Neural cell (in vitro differentiated cells): ENCODE data around the gene FTCD. TPM values are rescaled to one million over a fixed set of nuclear protein-coding genes. Genes with fewer than 3 reads are reported as not detected.

ENCODE experiments used
- H2AFZ ChIP-seq: fragments of 200-600, 300-800 bp; sonication (generic), shearing (Covaris generic); 2 replicates; pipeline ENCODE4 v1.6.0; 2014; ENCODE audit warnings: low read depth, mild to moderate bottlenecking, antibody characterized with exemption, low read length, moderate library complexity
- H3F3A ChIP-seq: fragments of 200-600 bp; shearing (Covaris generic); 2 replicates; pipeline ENCODE4 v1.6.1; 2016; ENCODE audit warnings: mild to moderate bottlenecking, moderate library complexity, mixed read lengths, antibody characterized with exemption, low read length; ENCODE audit not compliant: insufficient read depth, poor library complexity, severe bottlenecking
- H3K27ac ChIP-seq: fragments of 200-600, 300-800 bp; sonication (generic), shearing (Covaris generic); 2 replicates; pipeline ENCODE4 v1.5.1; 2014; ENCODE audit warnings: mild to moderate bottlenecking, low read length, moderate library complexity
- H3K27me3 ChIP-seq: fragments of 300-800, 200-600 bp; sonication (generic), shearing (Covaris generic); 2 replicates; pipeline ENCODE4 v1.6.0; 2014; ENCODE audit warnings: mild to moderate bottlenecking, low read depth, low read length, moderate library complexity; ENCODE audit not compliant: insufficient read depth
- H3K36me3 ChIP-seq: fragments of 300-800, 200-600 bp; sonication (generic), shearing (Covaris generic); 2 replicates; pipeline ENCODE4 v1.5.1; 2014; ENCODE audit warnings: mild to moderate bottlenecking, antibody characterized with exemption, low read length, moderate library complexity; ENCODE audit not compliant: insufficient read depth
- H3K4me2 ChIP-seq: fragments of 300-800, 200-600 bp; sonication (generic), shearing (Covaris generic); 2 replicates; pipeline ENCODE4 v1.6.0; 2014; ENCODE audit warnings: mild to moderate bottlenecking, low read length
- H3K4me3 ChIP-seq: fragments of 300-800, 200-600 bp; sonication (generic), shearing (Covaris generic); 2 replicates; pipeline ENCODE4 v1.5.1; 2014; ENCODE audit warnings: mild to moderate bottlenecking, low read length, moderate library complexity
- H3K79me2 ChIP-seq: fragments of 200-600 bp; shearing (Covaris generic); replicated peaks from 2 replicates; pipeline ENCODE4 v1.6.0; 2014; ENCODE audit warnings: mild to moderate bottlenecking, low read length, moderate library complexity; ENCODE audit not compliant: insufficient read depth
- H3K9ac ChIP-seq: fragments of 300-800, 200-600 bp; sonication (generic), shearing (Covaris generic); 2 replicates; pipeline ENCODE4 v1.6.1; 2016; ENCODE audit warnings: mild to moderate bottlenecking, low read length, mixed read lengths
- H3K9me2 ChIP-seq: fragments of 200-600 bp; shearing (Covaris generic); 2 replicates; pipeline ENCODE4 v1.6.1; 2016; ENCODE audit warnings: mild to moderate bottlenecking, low read length, mixed read lengths; ENCODE audit not compliant: insufficient read depth
- H3K9me3 ChIP-seq: fragments of 200-600, 300-800 bp; sonication (generic), shearing (Covaris generic); 2 replicates; pipeline ENCODE4 v1.6.1; 2016; ENCODE audit warnings: mild to moderate bottlenecking, mixed run types, low read length, moderate library complexity, mixed read lengths
- H4K20me1 ChIP-seq: fragments of 200-600 bp; shearing (Covaris generic); 2 replicates; pipeline ENCODE4 v1.6.1; 2016; ENCODE audit warnings: mild to moderate bottlenecking, mixed run types; ENCODE audit not compliant: insufficient read depth
- EP300 ChIP-seq: fragments of 450-650 bp; conservative IDR thresholded peaks from 2 replicates; pipeline ENCODE4 v1.6.1; 2014; ENCODE audit warnings: antibody characterized with exemption, mild to moderate bottlenecking, moderate library complexity; ENCODE audit not compliant: poor library complexity, severe bottlenecking
- EZH2 ChIP-seq: fragments of 200-600, 300-800 bp; shearing (Covaris generic), sonication (generic); IDR thresholded peaks from 2 replicates; pipeline ENCODE4 v1.6.1; 2014; ENCODE audit warnings: antibody characterized with exemption, low read length, borderline replicate concordance, mild to moderate bottlenecking; ENCODE audit not compliant: insufficient read depth, poor library complexity, severe bottlenecking
- MXI1 ChIP-seq: fragments of 450-650 bp; conservative IDR thresholded peaks from 2 replicates; pipeline ENCODE4 v1.6.1; 2014; ENCODE audit warnings: antibody characterized with exemption, mild to moderate bottlenecking; ENCODE audit not compliant: poor library complexity, severe bottlenecking
- POLR2AphosphoS5 ChIP-seq: IDR thresholded peaks from 2 replicates; pipeline ENCODE4 v1.6.1; 2012
- RAD21 ChIP-seq: fragments of 450-650 bp; conservative IDR thresholded peaks from 2 replicates; pipeline ENCODE4 v1.6.1; 2014; ENCODE audit warnings: antibody characterized with exemption, mild to moderate bottlenecking, moderate library complexity
- SMC3 ChIP-seq: fragments of 450-650 bp; conservative IDR thresholded peaks from 2 replicates; pipeline ENCODE4 v1.6.1; 2014; ENCODE audit warnings: antibody characterized with exemption, mild to moderate bottlenecking, moderate library complexity; ENCODE audit not compliant: poor library complexity
- TAF1 ChIP-seq: IDR thresholded peaks from 2 replicates; pipeline ENCODE4 v1.6.1; 2012; ENCODE audit warnings: low read depth
- polyA plus RNA-seq: library from polyadenylated mRNA; depleted of rRNA; stranded (reverse); fragments of >200 nt; gene quantifications from 2 replicates; pipeline ENCODE4 v1.2.3, GENCODE V29; 2014
- TF ChIP-seq, protein P1 (sequence below): IDR thresholded peaks from 2 replicates; pipeline ENCODE4 v1.6.1; 2012; ENCODE audit warnings: borderline replicate concordance
- TF ChIP-seq, protein P2 (sequence below): fragments of 450-650 bp; IDR thresholded peaks from 2 replicates; pipeline ENCODE4 v1.5.1; 2014; ENCODE audit warnings: antibody characterized with exemption, mild to moderate bottlenecking, moderate library complexity; ENCODE audit not compliant: poor library complexity, severe bottlenecking

FTCD gene
- polyA plus RNA-seq, 1 donor from 2014 or later = 2.0 TPM

DNA sequence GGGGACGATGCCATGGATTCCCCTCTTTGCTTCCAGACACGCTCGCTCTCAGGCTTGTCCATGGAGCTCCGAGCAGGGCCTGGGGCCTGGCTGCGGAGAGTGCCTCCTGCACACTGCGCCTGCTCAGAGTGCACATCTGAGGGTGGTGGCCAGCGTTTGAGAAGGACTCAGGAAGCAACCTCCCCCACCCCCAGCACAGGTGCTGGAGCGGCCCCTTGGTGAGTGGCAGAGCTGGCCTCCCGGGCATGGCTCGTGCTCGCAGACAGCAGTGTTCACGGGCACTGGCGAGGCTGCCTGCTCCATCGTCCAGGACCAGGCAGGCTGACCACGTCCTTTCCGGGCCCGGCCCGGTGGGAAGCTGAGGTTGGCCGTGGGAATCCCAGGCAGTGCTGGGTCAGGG is 26.1 kb upstream of the FTCD start:
- no peaks in the 10 kb centered on the region for H3F3A ChIP-seq

DNA sequence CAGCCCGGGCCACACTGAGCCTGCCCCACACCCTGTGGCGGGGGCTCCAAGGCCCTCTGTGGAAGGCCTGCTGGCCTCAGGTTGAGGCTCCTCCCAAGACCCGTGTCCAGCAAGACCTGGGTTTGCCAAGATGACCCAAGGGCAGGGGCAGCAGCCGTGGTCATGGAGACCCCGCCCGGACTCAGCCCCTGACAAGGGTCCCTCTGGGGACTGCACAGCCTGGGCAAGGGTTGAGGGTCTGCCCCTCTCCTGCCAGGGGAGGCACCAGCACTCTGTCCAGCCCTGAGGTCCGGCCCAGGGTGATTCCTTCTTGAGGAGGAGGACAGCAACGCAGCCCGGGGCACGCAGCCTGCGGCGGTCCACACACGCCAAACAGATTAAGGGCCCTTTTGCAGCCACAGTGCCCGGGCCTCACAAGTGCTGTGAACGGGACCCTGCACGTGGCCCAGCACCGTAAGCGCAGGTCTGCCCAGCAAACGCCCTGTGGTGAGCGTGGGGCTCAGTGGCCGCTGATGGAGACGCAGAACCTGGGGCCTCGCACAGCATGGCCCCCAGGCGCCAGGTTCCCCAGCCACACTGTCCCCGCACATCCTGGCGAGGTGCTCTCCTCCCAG is 25.5 kb upstream of the FTCD start:
- H3K36me3 ChIP-seq = no peaks in the 10 kb centered on the region
- no peaks in the 10 kb centered on the region for H3K79me2 ChIP-seq
- H4K20me1 ChIP-seq = no peaks in the 10 kb centered on the region
- no peak overlapping the region for H2AFZ ChIP-seq
- no peak for TF ChIP-seq MXI1
- no peak for TF ChIP-seq EZH2
- no peak for TF ChIP-seq EP300
- TF ChIP-seq, protein P1, sequence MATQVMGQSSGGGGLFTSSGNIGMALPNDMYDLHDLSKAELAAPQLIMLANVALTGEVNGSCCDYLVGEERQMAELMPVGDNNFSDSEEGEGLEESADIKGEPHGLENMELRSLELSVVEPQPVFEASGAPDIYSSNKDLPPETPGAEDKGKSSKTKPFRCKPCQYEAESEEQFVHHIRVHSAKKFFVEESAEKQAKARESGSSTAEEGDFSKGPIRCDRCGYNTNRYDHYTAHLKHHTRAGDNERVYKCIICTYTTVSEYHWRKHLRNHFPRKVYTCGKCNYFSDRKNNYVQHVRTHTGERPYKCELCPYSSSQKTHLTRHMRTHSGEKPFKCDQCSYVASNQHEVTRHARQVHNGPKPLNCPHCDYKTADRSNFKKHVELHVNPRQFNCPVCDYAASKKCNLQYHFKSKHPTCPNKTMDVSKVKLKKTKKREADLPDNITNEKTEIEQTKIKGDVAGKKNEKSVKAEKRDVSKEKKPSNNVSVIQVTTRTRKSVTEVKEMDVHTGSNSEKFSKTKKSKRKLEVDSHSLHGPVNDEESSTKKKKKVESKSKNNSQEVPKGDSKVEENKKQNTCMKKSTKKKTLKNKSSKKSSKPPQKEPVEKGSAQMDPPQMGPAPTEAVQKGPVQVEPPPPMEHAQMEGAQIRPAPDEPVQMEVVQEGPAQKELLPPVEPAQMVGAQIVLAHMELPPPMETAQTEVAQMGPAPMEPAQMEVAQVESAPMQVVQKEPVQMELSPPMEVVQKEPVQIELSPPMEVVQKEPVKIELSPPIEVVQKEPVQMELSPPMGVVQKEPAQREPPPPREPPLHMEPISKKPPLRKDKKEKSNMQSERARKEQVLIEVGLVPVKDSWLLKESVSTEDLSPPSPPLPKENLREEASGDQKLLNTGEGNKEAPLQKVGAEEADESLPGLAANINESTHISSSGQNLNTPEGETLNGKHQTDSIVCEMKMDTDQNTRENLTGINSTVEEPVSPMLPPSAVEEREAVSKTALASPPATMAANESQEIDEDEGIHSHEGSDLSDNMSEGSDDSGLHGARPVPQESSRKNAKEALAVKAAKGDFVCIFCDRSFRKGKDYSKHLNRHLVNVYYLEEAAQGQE = no peak
- no peak for TF ChIP-seq SMC3
- no peak for TF ChIP-seq POLR2AphosphoS5
- TF ChIP-seq TAF1 = no peak
- TF ChIP-seq RAD21 = no peak
- TF ChIP-seq, protein P2, sequence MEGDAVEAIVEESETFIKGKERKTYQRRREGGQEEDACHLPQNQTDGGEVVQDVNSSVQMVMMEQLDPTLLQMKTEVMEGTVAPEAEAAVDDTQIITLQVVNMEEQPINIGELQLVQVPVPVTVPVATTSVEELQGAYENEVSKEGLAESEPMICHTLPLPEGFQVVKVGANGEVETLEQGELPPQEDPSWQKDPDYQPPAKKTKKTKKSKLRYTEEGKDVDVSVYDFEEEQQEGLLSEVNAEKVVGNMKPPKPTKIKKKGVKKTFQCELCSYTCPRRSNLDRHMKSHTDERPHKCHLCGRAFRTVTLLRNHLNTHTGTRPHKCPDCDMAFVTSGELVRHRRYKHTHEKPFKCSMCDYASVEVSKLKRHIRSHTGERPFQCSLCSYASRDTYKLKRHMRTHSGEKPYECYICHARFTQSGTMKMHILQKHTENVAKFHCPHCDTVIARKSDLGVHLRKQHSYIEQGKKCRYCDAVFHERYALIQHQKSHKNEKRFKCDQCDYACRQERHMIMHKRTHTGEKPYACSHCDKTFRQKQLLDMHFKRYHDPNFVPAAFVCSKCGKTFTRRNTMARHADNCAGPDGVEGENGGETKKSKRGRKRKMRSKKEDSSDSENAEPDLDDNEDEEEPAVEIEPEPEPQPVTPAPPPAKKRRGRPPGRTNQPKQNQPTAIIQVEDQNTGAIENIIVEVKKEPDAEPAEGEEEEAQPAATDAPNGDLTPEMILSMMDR = no peak
- H3F3A ChIP-seq = no peaks in the 10 kb centered on the region
- no peaks in the 10 kb centered on the region for H3K9me3 ChIP-seq
- no peak overlapping the region for H3K4me2 ChIP-seq
- no peaks in the 10 kb centered on the region for H3K27me3 ChIP-seq
- H3K4me3 ChIP-seq = no peak overlapping the region
- H3K27ac ChIP-seq = no peak overlapping the region
- H3K9ac ChIP-seq = no peak overlapping the region
- no peaks in the 10 kb centered on the region for H3K9me2 ChIP-seq

More for the DNA sequence above, 26.1 kb upstream of the FTCD start:
- no peaks in the 10 kb centered on the region for H3K36me3 ChIP-seq
- no peak overlapping the region for H3K27ac ChIP-seq
- no peak overlapping the region for H3K4me3 ChIP-seq
- H4K20me1 ChIP-seq = no peaks in the 10 kb centered on the region
- H3K9me2 ChIP-seq = no peaks in the 10 kb centered on the region
- no peak overlapping the region for H3K9ac ChIP-seq
- H3K9me3 ChIP-seq = no peaks in the 10 kb centered on the region
- no peaks in the 10 kb centered on the region for H3K79me2 ChIP-seq
- no peaks in the 10 kb centered on the region for H3K27me3 ChIP-seq
- no peak overlapping the region for H2AFZ ChIP-seq
- no peak overlapping the region for H3K4me2 ChIP-seq
- TF ChIP-seq RAD21 = no peak
- no peak for TF ChIP-seq EZH2
- TF ChIP-seq, protein P1 = no peak
